ENCODE measurements around the gene BCAR1. TPM values are rescaled to one million over a fixed set of nuclear protein-coding genes. Genes with fewer than 3 reads are reported as not detected.

The BCAR1 gene
- total RNA-seq, 1 donor from 2014 or later: 39.5 TPM

- H3K27me3 ChIP-seq: no peaks in the 10 kb centered on the region
- intact Hi-C loops (cut with DNase I): loop anchor here (10.0 kb wide), 1 partner anchor 209 kb away; no protein-coding TSS in a partner anchor
- TF ChIP-seq CTCF (IDR thresholded peaks at IDR 0.05): no peak
- H3K27ac ChIP-seq: no peak overlapping the region
- H3K4me1 ChIP-seq: peaks cover 3% of the 10 kb centered on the region
- peak; percentile 67 to 72 for DNase-seq (ENCODE audit: extremely low spot score in 2 of 2)
- H3K4me3 ChIP-seq: no peak overlapping the region
- no peaks in the 10 kb centered on the region for H3K36me3 ChIP-seq
- no peaks in the 10 kb centered on the region for H3K9me3 ChIP-seq
Measured at GRCh38 chr16:75195811-75196790, 55.3 kb downstream of the BCAR1 start.

DNA sequence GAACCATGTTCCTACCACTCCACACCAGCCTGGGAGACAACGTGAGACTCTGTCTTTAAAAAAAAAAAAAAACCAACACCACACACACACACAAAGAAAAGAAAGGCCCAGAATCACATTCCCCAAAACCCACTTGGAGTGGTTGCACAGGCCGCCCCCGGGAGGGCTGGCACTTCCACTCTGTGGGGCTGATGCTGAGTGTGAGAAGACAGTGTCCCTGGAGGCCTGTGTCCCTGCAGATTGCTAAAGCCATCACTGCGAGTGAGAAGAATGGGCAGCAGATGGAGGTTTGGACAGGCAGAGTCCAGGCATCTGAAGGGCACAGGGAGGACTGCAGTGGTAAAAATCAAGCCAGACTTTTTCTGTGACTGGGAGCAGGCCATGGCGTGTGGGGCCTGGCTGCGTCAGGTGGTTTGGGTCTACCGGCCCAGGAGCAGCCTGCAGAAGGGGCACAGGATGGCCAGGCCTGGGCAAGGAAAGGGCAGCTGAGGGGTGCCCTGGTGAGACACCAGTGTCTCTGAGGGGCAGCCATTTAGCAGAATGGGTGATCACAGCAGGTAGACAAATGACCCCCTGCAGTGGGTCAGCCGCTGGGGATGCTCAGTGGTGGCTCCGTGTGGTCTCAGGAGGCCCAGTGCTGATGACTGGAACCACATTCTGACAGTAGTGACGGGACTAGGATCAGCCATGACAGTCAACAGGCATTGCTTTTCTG lies 57.5 kb downstream of the BCAR1 start:
- peak; percentile 72 to 82 for DNase-seq (ENCODE audit: extremely low spot score in 2 of 2)
- intact Hi-C loops (cut with DNase I): loop anchor here (10.0 kb wide), 1 partner anchor 211 kb away; no protein-coding TSS in a partner anchor
- Histone ChIP-seq H3K4me3 (no peak overlapping the region), H3K27ac (no peak overlapping the region), H3K27me3 (no peaks in the 10 kb centered on the region), H3K4me1 (no peaks in the 10 kb centered on the region), H3K9me3 (no peaks in the 10 kb centered on the region), H3K36me3 (no peaks in the 10 kb centered on the region)
- TF ChIP-seq CTCF (IDR thresholded peaks at IDR 0.05) (no peak), POLR2AphosphoS5 (IDR thresholded peaks at IDR 0.05; ENCODE audit: insufficient read depth in 1 of 2, low read depth in 1 of 2) (no peak), POLR2A (IDR thresholded peaks at IDR 0.05) (no peak)

DNA sequence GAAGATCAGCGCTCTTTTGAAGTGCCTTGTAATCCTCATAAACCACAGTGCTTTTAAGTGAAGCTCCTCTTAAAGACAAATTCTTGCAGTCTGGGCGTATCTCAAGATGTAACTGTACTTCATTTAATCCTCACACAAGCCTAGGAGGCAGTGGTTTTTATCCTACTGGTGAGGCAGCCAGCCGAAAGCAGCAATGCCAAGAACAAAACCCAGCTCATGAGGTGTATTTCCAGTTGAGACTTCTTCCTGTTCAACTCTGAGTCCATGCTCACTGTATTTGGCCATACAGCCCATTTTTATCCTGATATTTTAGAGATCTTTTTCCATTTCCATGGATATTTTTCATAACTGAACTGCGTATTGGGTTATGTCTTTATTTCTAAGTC lies 58.2 kb downstream of the BCAR1 start:
- intact Hi-C loops (cut with DNase I): loop anchor here (10.0 kb wide), 1 partner anchor 212 kb away; no protein-coding TSS in a partner anchor
- H3K27ac ChIP-seq: no peak overlapping the region
- H3K4me3 ChIP-seq: no peak overlapping the region
- no peak for TF ChIP-seq POLR2AphosphoS5 (IDR thresholded peaks at IDR 0.05; ENCODE audit: insufficient read depth in 1 of 2, low read depth in 1 of 2)
- no peak for TF ChIP-seq POLR2A (IDR thresholded peaks at IDR 0.05)
- no peak for TF ChIP-seq CTCF (IDR thresholded peaks at IDR 0.05)
- no peaks in the 10 kb centered on the region for H3K4me1 ChIP-seq
- no peaks in the 10 kb centered on the region for H3K9me3 ChIP-seq
- H3K36me3 ChIP-seq: no peaks in the 10 kb centered on the region
- no peaks in the 10 kb centered on the region for H3K27me3 ChIP-seq
- peak in 1 of 2 donors; percentile 19 for DNase-seq (ENCODE audit: extremely low spot score in 2 of 2)

DNA sequence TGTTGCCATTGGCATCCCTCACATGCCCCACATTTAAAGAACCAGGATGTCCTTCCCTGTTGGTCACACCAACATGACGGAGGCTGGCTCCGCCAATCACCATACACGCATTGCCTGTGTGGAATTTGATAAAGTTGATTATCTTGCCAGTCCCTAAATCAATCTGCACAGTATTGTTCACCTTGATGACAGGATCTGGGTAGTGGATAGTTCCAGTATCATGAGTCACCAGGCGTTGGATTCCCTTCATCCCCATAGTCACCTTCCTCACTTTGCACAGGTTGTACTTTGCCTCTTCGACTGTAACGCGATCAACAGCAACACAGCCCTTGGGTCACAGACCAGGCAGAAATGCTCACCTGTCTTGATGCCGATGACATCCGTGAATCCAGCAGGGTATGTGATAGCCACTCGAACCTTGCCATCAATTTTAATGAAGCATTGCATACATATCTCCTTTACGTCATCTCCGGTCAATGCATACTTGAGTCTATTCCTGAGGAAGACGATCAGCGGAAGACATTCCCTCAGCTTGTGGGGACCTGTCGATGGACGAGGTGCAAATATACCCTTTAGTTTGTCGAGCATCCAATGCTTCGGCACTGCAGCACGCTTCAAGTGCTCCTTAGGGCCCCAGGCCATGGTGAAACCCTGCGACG lies 58.7 kb downstream of the BCAR1 start:
- Histone ChIP-seq H3K27ac (no peak overlapping the region), H3K27me3 (no peaks in the 10 kb centered on the region), H3K4me1 (no peaks in the 10 kb centered on the region), H3K4me3 (no peak overlapping the region), H3K9me3 (no peaks in the 10 kb centered on the region), H3K36me3 (no peaks in the 10 kb centered on the region)
- intact Hi-C loops (cut with DNase I): loop anchor here (10.0 kb wide), 1 partner anchor 212 kb away; no protein-coding TSS in a partner anchor
- TF ChIP-seq POLR2A (IDR thresholded peaks at IDR 0.05) (no peak), CTCF (IDR thresholded peaks at IDR 0.05) (no peak), POLR2AphosphoS5 (IDR thresholded peaks at IDR 0.05; ENCODE audit: insufficient read depth in 1 of 2, low read depth in 1 of 2) (no peak)
- peak in 1 of 2 donors; percentile 22 for DNase-seq (ENCODE audit: extremely low spot score in 2 of 2)
